ENCODE results near the gene L3MBTL3. TPM values are rescaled to one million over a fixed set of nuclear protein-coding genes. Genes with fewer than 3 reads are reported as not detected.

Gene L3MBTL3
- total and polyA plus RNA-seq, 10 of the 15 experiments (the other 5 are each of a cell fraction or from before 2014, with no cell fraction given), result 0.71 to 9.4 (median 6.2) TPM

GRCh38 chr6:130050230-130050629 is 31.8 kb downstream of the L3MBTL3 start (continued):
- TF ChIP-seq MLLT1 (IDR thresholded peaks at IDR 0.05), result no peak
- no peak for TF ChIP-seq EED (IDR thresholded peaks at IDR 0.05; ENCODE audit: low read depth)
- no peak for TF ChIP-seq NKRF (conservative IDR thresholded peaks at IDR 0.05)

DNA sequence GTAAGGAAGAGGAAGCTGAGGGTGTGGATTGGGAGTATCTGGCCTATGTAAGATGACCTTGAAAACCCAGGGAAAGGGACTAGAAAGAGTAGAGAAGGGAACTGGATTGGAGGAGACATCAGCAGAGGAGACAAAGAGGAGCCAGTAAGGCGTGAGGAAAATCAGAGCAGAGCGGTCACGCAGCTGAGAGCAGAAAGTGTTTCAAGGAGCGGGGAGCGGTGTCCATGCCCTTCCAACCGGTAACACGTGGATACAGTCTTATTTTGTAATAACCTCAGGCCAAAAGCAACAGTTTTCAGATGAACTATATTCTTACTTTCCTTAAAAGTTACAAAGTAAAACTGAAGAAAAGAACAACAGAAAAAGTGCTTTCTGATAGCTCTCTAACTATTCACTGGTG is 36.3 kb downstream of the L3MBTL3 start:
- H3K27me3 ChIP-seq (replicated peaks in 1 of 2; ENCODE audit: control insufficient read depth in 2 of 2, insufficient read depth in 2 of 2, low read length in 1 of 2), result no peaks in the 10 kb centered on the region
- ChIA-PET POLR2A (no interaction called here), RAD21 (ENCODE audit: unreplicated experiment) (no interaction called here), CTCF (no interaction called here), SMC1A (ENCODE audit: uncharacterized antibody, unreplicated experiment) (interaction anchor here (1.0 kb wide), 1 partner anchor 84 kb away, joined by 3 read pairs; no protein-coding TSS in a partner anchor)
- H3K79me2 ChIP-seq (ENCODE audit: control insufficient read depth, insufficient read depth, low read length), result no peaks in the 10 kb centered on the region
- H4K20me1 ChIP-seq (ENCODE audit: control insufficient read depth, insufficient read depth), result no peaks in the 10 kb centered on the region
- in situ Hi-C loops (cut with MboI), result no loop called here
- intact Hi-C loops (cut with micrococcal nuclease; ENCODE audit: unreplicated experiment), result loop anchor here (10.0 kb wide), 1 partner anchor 640 kb away; no protein-coding TSS in a partner anchor
- 76% methylated on average over 7 of the region's 7 CpGs for WGBS (ENCODE audit: insufficient coverage, insufficient replicate concordance, low lambda C conversion rate, missing lambda C conversion rate)
- DNase-seq (ENCODE audit: low read depth, low spot score) (no peak), ATAC-seq (no peak), FAIRE-seq (no peak)
- no peak overlapping the region for H3K4me3 ChIP-seq
- BruUV-seq (replicated peaks), result no TSS peak
- no peaks in the 10 kb centered on the region for H3K36me3 ChIP-seq (ENCODE audit: control insufficient read depth in 2 of 2, insufficient read depth in 2 of 2, low read length in 1 of 2)
- H3K4me2 ChIP-seq (ENCODE audit: control insufficient read depth, insufficient read depth), result no peak overlapping the region
- no peak overlapping the region for H2AFZ ChIP-seq (ENCODE audit: control insufficient read depth, low read depth, low read length)
- no peaks in the 10 kb centered on the region for H3K9me3 ChIP-seq (replicated peaks; ENCODE audit: control insufficient read depth, insufficient read depth, low read length)
- H3K9ac ChIP-seq (ENCODE audit: control insufficient read depth, insufficient read depth, low read length), result no peak overlapping the region
- H3K4me1 ChIP-seq (ENCODE audit: control insufficient read depth, insufficient read depth, low read length), result no peaks in the 10 kb centered on the region
- H3K27ac ChIP-seq (ENCODE audit: control insufficient read depth, insufficient read depth), result no peak overlapping the region
- no peak for TF ChIP-seq TCF3 (IDR thresholded peaks at IDR 0.05; ENCODE audit: borderline replicate concordance, insufficient read depth, low read depth, low read length)
- no peak for TF ChIP-seq JUNB (IDR thresholded peaks at IDR 0.05)
- no peak for TF ChIP-seq ASH2L (IDR thresholded peaks at IDR 0.05; ENCODE audit: borderline replicate concordance, low read depth)
- TF ChIP-seq, protein P1, sequence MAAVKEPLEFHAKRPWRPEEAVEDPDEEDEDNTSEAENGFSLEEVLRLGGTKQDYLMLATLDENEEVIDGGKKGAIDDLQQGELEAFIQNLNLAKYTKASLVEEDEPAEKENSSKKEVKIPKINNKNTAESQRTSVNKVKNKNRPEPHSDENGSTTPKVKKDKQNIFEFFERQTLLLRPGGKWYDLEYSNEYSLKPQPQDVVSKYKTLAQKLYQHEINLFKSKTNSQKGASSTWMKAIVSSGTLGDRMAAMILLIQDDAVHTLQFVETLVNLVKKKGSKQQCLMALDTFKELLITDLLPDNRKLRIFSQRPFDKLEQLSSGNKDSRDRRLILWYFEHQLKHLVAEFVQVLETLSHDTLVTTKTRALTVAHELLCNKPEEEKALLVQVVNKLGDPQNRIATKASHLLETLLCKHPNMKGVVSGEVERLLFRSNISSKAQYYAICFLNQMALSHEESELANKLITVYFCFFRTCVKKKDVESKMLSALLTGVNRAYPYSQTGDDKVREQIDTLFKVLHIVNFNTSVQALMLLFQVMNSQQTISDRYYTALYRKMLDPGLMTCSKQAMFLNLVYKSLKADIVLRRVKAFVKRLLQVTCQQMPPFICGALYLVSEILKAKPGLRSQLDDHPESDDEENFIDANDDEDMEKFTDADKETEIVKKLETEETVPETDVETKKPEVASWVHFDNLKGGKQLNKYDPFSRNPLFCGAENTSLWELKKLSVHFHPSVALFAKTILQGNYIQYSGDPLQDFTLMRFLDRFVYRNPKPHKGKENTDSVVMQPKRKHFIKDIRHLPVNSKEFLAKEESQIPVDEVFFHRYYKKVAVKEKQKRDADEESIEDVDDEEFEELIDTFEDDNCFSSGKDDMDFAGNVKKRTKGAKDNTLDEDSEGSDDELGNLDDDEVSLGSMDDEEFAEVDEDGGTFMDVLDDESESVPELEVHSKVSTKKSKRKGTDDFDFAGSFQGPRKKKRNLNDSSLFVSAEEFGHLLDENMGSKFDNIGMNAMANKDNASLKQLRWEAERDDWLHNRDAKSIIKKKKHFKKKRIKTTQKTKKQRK (IDR thresholded peaks at IDR 0.05; ENCODE audit: low read depth, low read length), result no peak
- no peak for TF ChIP-seq CHD4 (IDR thresholded peaks at IDR 0.05)
- no peak for TF ChIP-seq GATAD2B (conservative IDR thresholded peaks at IDR 0.05; ENCODE audit: low read depth)
- TF ChIP-seq ZNF622 (IDR thresholded peaks at IDR 0.05), result no peak
- no peak for TF ChIP-seq SP1 (IDR thresholded peaks at IDR 0.05; ENCODE audit: low read depth, low read length)
- no peak for TF ChIP-seq ZNF24 (IDR thresholded peaks at IDR 0.05)
- no peak for TF ChIP-seq MYB (IDR thresholded peaks at IDR 0.05; ENCODE audit: borderline replicate concordance, low read depth, low read length)
- no peak for TF ChIP-seq RAD51 (IDR thresholded peaks at IDR 0.05)
- no peak for TF ChIP-seq RELA (IDR thresholded peaks at IDR 0.05; ENCODE audit: borderline replicate concordance, partially characterized antibody)
- TF ChIP-seq RUNX3 (IDR thresholded peaks at IDR 0.05; ENCODE audit: low read length), result no peak
- TF ChIP-seq SREBF2 (IDR thresholded peaks at IDR 0.05; ENCODE audit: low read length), result no peak
- no peak for TF ChIP-seq ELK1 (IDR thresholded peaks at IDR 0.05; ENCODE audit: low read depth, low read length)
